ACC112 (cell line): ENCODE data around the gene ATXN1.

Source experiments
- H2AFZ ChIP-seq: fragments of 200-600 bp; sonication (generic); one replicate; pipeline ENCODE4 v1.6.0; 2017; ENCODE audit warnings: antibody characterized with exemption, low read length; ENCODE audit not compliant: unreplicated experiment
- H3K27ac ChIP-seq: fragments of 200-600 bp; sonication (generic); 2 replicates; pipeline ENCODE4 v1.5.1; 2014; ENCODE audit warnings: low read depth, mild to moderate bottlenecking, antibody characterized with exemption, low read length, moderate library complexity
- H3K27me3 ChIP-seq: fragments of 200-600 bp; sonication (generic); 2 replicates; pipeline ENCODE4 v1.6.1; 2014; ENCODE audit warnings: mild to moderate bottlenecking, antibody characterized with exemption, low read length, moderate library complexity, mixed read lengths; ENCODE audit not compliant: insufficient read depth
- H3K36me3 ChIP-seq: fragments of 200-600 bp; sonication (generic); 2 replicates; pipeline ENCODE4 v1.6.1; 2016; ENCODE audit warnings: mild to moderate bottlenecking, antibody characterized with exemption, low read length, moderate library complexity, mixed read lengths; ENCODE audit not compliant: insufficient read depth
- H3K4me1 ChIP-seq: fragments of 200-600 bp; sonication (generic); one replicate; pipeline ENCODE4 v1.6.1; 2016; ENCODE audit warnings: low read length, mixed read lengths; ENCODE audit not compliant: insufficient read depth, unreplicated experiment, control insufficient read depth
- H3K4me3 ChIP-seq: fragments of 200-600 bp; sonication (generic); 2 replicates; pipeline ENCODE4 v1.5.1; 2014; ENCODE audit warnings: mild to moderate bottlenecking, low read depth, low read length
- H3K79me2 ChIP-seq: fragments of 200-600 bp; sonication (generic); one replicate; pipeline ENCODE4 v1.6.0; 2016; ENCODE audit warnings: low read length; ENCODE audit not compliant: control insufficient read depth, unreplicated experiment, insufficient read depth

The ATXN1 gene

DNA sequence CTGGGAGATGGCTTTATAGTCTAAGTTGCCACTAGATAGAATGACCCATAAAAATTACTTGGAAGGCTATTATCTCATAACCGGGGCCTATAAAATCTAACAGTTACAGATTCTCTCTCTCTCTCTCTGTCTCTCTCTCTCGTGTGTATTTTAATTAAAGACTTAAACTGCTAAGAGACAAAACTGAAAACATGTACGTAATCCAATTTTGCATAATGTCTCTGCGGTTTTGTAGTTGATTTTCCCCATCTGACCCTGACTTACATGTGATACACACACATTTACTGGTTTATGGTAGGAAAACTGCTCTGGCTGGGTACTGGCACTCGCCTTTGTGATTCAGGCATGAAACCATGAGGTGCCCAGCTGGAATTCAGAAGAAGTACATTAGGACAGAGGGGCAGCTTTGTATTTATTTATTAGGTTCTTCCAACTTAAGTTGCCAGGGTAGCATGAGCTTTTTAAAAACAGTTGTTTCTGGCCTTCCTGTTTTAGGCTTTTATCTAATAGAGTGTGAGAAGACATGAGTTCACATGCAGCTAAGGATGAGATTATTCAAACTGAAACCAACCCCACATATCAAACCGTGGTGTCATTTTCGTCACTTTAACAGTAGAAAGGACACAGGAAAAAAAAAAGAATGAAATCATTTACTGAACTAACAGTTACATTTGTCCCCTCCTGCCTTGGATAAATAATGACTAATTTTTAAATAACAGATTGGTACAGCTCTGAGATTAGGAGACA lies 340.4 kb downstream of the ATXN1 start:
- peak overlapping the region; percentile 42 for H2AFZ ChIP-seq

DNA sequence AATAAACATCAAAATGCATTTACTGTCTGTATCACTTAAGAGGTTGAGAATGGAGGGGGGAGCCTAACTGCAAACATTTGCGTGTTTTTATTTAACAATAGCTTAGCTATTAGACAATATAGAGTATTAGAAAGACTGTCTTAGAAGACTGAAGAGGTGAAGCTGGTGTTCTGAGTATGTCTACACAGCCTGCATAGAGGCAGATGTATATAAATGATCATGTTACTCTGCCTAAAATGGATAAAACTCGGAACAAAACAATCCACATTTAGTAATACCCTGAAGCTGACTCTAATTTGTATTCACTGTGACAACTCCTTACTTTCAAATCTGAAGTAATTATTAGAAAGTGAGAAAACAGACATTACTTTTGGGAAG lies 340.9 kb downstream of the ATXN1 start:
- H2AFZ ChIP-seq, result peak overlapping the region; percentile 42
- H3K27me3 ChIP-seq, result no peaks in the 10 kb centered on the region
- H3K27ac ChIP-seq, result peak overlapping the region; percentile 61; the same call in 1 of the 2 replicates
- H3K4me3 ChIP-seq, result peak overlapping the region; percentile 54; the same call in 1 of the 2 replicates
- no peaks in the 10 kb centered on the region for H3K36me3 ChIP-seq
- no peaks in the 10 kb centered on the region for H3K79me2 ChIP-seq
- H3K4me1 ChIP-seq, result peaks cover 16% of the 10 kb centered on the region

More for the DNA sequence above, 340.4 kb downstream of the ATXN1 start:
- H3K4me3 ChIP-seq, result peak overlapping the region; percentile 54
- no peaks in the 10 kb centered on the region for H3K27me3 ChIP-seq
- no peaks in the 10 kb centered on the region for H3K79me2 ChIP-seq
- H3K27ac ChIP-seq, result peak overlapping the region; percentile 61
- no peaks in the 10 kb centered on the region for H3K36me3 ChIP-seq
- H3K4me1 ChIP-seq, result peaks cover 16% of the 10 kb centered on the region

DNA sequence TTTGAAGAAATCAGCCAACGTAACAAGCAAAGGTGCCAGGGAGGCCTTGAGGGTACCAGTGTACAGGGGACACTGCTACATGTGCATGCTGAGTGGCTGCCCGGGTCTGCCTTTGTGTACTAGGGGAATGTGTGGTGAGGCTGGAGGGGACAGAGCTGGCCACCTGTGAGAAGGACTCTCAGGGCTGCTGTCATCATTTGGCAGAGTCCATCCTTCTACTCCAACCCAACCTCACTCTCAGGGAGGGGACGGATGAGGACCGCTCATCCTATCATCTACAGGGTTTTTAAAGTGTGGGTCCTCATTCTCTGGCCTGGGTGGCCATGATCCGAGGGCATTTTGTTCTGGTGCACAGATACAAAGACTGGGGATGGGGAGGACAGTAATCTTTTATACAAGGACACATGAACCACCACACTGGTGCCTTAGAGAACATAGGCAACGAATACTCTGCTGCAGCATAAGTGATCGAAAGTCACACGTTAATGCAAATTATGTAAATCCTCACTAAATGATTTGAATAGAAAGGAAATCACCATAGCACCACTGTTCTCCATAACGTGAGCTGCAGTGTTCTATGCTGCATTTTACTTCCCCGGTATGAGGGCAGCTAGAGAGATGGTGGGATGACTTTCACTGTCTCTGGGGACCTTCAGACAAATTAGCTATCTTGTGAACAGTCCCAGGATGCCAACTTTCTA lies 341.5 kb downstream of the ATXN1 start:
- no peak overlapping the region for H3K4me3 ChIP-seq
- H3K79me2 ChIP-seq, result no peaks in the 10 kb centered on the region
- no peak overlapping the region for H3K27ac ChIP-seq
- peaks cover 16% of the 10 kb centered on the region for H3K4me1 ChIP-seq
- H3K36me3 ChIP-seq, result no peaks in the 10 kb centered on the region
- H2AFZ ChIP-seq, result no peak overlapping the region
- no peaks in the 10 kb centered on the region for H3K27me3 ChIP-seq

DNA sequence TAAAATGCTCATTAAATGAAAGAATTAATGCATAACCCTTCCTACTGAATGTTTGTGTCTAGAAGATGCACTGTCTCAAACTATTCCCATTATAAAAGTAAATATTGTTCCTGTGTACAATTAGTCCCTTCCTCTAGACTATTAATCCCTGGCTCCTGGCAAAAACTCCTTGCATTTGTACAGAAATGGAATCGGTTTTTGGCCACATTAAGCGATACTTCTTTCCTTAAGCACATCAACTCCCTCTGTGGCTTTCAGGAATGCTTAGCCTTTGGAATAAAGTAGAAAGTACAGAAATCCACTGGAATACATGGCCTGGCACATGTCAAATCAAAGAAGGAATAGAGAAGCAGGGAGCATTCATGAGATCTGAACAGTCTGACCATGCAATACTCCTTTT lies 343.1 kb downstream of the ATXN1 start:
- no peaks in the 10 kb centered on the region for H3K27me3 ChIP-seq
- no peak overlapping the region for H2AFZ ChIP-seq
- no peak overlapping the region for H3K4me3 ChIP-seq
- no peaks in the 10 kb centered on the region for H3K36me3 ChIP-seq
- no peak overlapping the region for H3K27ac ChIP-seq
- peaks cover 27% of the 10 kb centered on the region for H3K4me1 ChIP-seq
- no peaks in the 10 kb centered on the region for H3K79me2 ChIP-seq

DNA sequence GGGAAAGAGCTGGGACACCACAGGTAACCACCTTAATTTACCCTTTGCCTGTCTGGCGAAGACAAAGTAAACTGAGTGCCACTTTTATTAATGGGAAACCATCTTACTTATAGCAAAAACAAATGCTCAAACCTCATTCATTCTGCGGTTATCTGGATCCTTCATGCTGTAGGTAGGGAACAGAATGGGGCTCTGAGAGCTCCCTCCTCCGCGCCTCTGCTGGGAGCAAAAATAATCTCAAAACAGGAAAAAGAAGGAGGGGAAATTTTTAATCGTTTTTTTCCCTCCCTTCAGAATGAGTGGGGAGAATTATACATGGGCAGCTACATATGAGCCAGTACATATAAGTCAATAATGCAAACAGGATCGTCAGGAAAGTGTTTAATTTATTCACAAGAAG lies 345.6 kb downstream of the ATXN1 start:
- no peak overlapping the region for H2AFZ ChIP-seq
- H3K36me3 ChIP-seq, result no peaks in the 10 kb centered on the region
- H3K4me1 ChIP-seq, result peaks cover 18% of the 10 kb centered on the region
- no peak overlapping the region for H3K27ac ChIP-seq
- no peaks in the 10 kb centered on the region for H3K79me2 ChIP-seq
- no peak overlapping the region for H3K4me3 ChIP-seq
- no peaks in the 10 kb centered on the region for H3K27me3 ChIP-seq

DNA sequence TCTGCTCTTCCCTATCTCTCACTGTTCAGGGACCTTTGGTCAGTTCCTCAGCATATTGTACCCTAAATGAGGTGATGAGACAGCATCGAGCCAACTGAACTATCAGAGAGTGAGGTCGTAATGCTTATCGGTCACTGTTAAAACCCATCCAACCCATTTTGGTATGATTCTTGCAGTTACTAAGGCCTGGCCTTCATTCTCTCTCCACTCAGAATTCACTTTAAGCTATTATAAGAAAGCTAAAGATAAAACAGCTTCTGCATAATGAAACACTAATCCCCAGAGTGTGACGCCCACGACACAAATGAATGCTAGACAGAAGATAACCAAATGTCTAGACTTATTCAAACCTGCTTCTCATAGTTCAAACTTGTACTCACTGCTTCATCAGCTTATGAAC lies 347.1 kb downstream of the ATXN1 start:
- no peaks in the 10 kb centered on the region for H3K36me3 ChIP-seq
- H3K4me3 ChIP-seq, result peak overlapping the region; percentile 55

DNA sequence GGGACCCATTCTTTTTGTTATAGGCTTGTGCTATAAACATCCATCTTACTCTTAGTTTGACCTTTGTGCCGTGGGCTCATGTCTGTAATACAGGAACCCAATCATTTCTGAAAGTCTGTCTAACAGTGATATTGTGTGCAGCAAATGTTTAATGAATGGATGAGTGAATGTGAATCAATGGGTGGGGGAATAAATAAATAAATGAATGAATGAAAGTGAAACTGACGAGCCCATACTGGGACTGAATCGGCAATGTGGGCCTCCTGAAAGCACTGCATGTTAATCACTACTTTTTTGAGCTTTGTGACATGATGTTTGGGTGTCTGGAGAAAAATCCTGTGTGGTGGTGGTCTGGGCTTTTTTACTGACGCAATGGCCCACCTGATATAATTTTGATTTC lies 347.9 kb downstream of the ATXN1 start:
- H3K4me3 ChIP-seq, result peak overlapping the region; percentile 55
- no peak overlapping the region for H3K27ac ChIP-seq
- no peaks in the 10 kb centered on the region for H3K27me3 ChIP-seq
- no peaks in the 10 kb centered on the region for H3K36me3 ChIP-seq
- peaks cover 16% of the 10 kb centered on the region for H3K4me1 ChIP-seq
- no peak overlapping the region for H2AFZ ChIP-seq
- H3K79me2 ChIP-seq, result no peaks in the 10 kb centered on the region

More for the DNA sequence above, 347.1 kb downstream of the ATXN1 start:
- H2AFZ ChIP-seq, result no peak overlapping the region
- no peaks in the 10 kb centered on the region for H3K79me2 ChIP-seq
- H3K27ac ChIP-seq, result no peak overlapping the region
- H3K4me1 ChIP-seq, result peaks cover 16% of the 10 kb centered on the region
- no peaks in the 10 kb centered on the region for H3K27me3 ChIP-seq

DNA sequence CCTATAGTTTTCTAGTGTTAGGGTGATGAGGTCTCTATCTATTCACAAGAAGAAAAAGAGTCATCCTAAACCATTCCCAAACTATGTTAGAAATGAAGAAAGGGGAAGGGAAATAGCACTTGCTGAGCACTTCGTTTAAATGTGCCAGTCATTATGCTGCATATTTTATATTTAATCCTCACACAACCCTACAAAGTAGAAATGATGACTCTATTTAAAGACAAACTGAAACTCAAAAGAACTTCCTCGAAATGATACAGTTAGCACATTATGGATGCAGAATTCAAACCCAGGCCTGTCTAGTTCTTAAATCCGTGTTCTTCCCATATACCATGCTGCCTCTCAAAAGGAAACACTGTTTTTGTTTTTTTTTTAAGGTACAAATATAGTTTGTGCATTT lies 348.3 kb downstream of the ATXN1 start:
- Histone ChIP-seq H3K79me2 (no peaks in the 10 kb centered on the region), H3K4me3 (peak overlapping the region; percentile 55)

DNA sequence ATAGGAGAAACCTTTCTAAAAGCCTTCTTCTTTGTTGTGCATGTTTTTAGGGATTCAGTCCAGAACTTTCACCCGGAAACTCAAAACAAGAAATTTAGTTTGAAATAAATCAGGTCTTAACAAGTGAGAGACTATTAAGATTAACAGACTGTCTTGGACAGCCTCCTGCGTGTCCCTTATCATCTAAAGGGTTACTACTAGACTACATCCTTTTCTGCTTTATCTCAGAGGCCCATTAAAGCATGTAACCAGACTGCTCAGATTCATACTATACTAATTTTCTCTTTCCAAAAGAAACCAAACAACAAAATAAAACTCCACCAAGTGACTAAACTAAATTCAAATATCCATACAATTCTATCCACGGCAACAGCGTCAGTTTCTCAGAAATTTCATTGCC lies 349.1 kb downstream of the ATXN1 start:
- Histone ChIP-seq H3K79me2 (no peaks in the 10 kb centered on the region), H3K27me3 (no peaks in the 10 kb centered on the region), H3K27ac (no peak overlapping the region), H2AFZ (no peak overlapping the region), H3K36me3 (no peaks in the 10 kb centered on the region), H3K4me3 (no peak overlapping the region), H3K4me1 (peaks cover 16% of the 10 kb centered on the region)

More for the DNA sequence above, 348.3 kb downstream of the ATXN1 start:
- Histone ChIP-seq H2AFZ (no peak overlapping the region), H3K36me3 (no peaks in the 10 kb centered on the region), H3K4me1 (peaks cover 16% of the 10 kb centered on the region), H3K27me3 (no peaks in the 10 kb centered on the region), H3K27ac (no peak overlapping the region)

DNA sequence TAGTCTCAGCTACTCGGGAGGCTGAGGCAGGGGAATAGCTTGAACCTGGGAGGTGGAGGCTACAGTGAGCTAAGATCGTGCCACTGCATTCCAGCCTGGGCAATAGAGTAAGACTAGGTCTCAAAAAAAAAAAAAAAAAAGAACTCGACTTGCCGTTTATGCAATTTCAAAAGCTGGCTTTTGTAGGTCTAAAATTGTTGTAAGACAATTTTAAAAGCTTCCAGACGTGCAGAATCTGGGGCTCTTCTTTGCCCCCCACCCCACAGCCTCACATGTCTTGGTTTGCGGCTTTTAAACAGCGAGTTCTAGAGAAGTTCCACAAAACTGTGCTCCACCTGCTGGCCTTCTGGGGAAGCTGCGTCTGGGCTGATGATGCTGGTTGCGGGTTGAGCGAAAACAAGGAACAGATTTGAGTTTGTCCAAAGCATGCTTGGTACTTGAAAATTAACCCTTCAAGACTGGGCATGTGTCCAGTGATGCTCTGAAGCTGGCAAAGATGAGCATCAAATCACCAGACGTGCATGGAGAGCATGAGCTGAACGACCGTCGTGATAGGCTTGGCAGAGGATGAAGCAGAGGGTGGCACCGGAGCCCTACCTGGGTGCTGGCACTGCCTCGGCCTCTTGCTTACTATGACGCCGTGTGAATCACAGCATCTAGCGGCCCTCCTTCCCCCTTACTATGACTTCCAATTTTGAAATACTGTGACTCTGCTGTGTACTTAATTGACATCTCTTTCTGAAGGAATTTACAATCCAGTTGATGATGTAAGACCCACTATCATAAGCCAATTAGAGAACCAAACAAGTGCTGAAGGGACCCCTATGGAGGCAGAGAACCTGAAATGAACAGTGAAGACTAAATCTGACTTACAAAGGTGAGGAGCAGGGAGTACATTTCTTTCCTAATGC lies 351.5 kb downstream of the ATXN1 start:
- no peak overlapping the region for H2AFZ ChIP-seq
- 0 out of 2 replicates have a peak overlapping the region, but pooled peaks have one; percentile 19 for H3K4me3 ChIP-seq
- H3K4me1 ChIP-seq, result peaks cover 16% of the 10 kb centered on the region
- H3K27ac ChIP-seq, result no peak overlapping the region
- no peaks in the 10 kb centered on the region for H3K79me2 ChIP-seq
- H3K36me3 ChIP-seq, result no peaks in the 10 kb centered on the region; the same call in 1 of the 2 replicates
- H3K27me3 ChIP-seq, result no peaks in the 10 kb centered on the region
